Stimulated activated CD8-positive, alpha-beta memory T cell treated with anti-CD3 and anti-CD28 coated beads, Interleukin-4, amount 100 ng/mL, for 48 hours (primary cell): ENCODE measurements around the gene TELO2.
"Not testable (repeated sequence)": the region's sequence is repeated elsewhere in the genome, so short reads cannot be mapped to it uniquely, and the experiment has no call there.

Source experiments
- DNase-seq: peaks from one replicate; pipeline ENCODE4 v3.0.0-alpha.2; 2020

TELO2 gene

DNA sequence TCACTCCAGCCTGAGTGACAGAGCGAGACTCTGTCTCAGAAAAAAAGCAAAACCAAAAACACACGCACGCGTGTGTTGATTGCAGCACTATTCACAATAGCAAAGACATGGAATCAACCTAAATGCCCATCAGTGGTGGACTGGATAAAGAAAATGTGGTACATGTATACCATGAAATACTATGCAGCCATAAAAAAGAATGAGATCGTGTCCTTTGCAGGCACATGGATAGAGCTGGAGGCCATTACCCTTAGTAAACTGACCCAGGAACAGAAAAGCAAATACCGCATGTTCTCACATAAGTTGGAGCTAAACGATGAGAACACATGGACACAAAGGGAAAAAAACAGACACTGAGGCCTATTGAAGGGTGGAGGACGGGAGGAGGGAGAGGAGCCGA lies 14.2 kb upstream of the TELO2 start:
- not testable (repeated sequence) for DNase-seq

- DNase-seq = no peak
Measured at GRCh38 chr16:1481906-1482835, 11.0 kb upstream of the TELO2 start.

- no peak for DNase-seq
Measured at GRCh38 chr16:1485847-1486496, 7.2 kb upstream of the TELO2 start.

GRCh38 chr16:1486551-1487390 lies 6.4 kb upstream of the TELO2 start:
- no peak for DNase-seq

DNA sequence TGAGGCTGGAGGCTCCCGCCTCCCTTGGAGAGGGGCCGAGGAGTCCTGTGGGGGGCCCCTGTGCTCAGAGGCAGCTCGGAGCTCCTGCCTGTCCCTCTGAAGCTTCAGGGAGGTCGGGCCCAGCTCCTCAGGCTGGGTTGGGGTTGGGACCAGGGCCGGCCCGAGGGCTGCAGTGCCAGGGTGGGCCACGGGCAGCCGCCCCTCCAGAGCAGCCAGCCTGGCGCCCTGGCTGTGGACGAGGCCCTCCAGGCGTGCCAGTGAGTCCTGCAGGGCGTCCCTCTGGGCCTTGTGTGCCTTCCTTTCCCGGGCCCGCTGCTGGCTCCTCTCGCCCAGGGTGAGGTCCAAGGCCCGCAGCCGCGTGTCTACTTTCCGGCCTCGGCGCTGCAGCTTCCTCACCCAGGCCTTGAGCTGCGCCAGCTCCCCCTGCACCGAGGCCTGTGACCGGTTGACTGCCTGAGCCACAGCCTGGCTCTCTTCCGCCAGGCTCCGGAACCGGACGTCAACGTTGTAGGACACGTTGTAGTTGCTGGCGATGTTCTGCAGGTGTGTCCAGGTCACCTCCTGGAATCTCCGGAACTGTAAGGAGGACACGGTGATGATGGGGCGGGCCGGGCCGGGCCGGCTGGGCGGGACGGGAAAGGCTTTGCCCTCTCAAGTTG lies 5.6 kb upstream of the TELO2 start:
- DNase-seq = no peak

GRCh38 chr16:1488054-1488601 lies 5.0 kb upstream of the TELO2 start:
- no peak for DNase-seq

DNA sequence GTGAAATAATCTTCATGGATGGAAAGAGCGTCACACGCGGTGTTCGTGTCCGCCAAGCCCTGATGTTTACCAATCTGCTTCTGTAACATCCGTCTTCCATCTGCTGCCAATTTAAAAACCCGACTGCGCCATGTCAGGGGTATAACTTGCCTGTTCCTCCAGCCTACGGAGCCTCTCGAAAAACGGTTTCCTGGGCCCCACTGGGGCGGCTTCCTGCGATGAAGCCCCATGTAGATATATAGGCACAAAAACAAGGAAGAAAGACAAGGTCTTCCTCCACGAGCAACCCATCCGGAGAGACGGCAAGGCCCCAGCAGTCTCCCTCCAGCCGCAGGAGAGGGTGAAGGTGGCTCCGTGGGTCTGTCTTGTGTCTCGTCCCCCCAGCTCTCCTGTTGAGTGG lies 4.5 kb upstream of the TELO2 start, which contains the start of gene PTX4:
Gene PTX4 (minus strand): TSS at position 326 of the 400 bp plus-strand sequence. CDS start 35 bp downstream, at position 291.
- no peak for DNase-seq

- no peak for DNase-seq
Measured at GRCh38 chr16:1489077-1489476, 4.1 kb upstream of the TELO2 start.

GRCh38 chr16:1491327-1491726 lies 1.8 kb upstream of the TELO2 start:
- DNase-seq = no peak

DNA sequence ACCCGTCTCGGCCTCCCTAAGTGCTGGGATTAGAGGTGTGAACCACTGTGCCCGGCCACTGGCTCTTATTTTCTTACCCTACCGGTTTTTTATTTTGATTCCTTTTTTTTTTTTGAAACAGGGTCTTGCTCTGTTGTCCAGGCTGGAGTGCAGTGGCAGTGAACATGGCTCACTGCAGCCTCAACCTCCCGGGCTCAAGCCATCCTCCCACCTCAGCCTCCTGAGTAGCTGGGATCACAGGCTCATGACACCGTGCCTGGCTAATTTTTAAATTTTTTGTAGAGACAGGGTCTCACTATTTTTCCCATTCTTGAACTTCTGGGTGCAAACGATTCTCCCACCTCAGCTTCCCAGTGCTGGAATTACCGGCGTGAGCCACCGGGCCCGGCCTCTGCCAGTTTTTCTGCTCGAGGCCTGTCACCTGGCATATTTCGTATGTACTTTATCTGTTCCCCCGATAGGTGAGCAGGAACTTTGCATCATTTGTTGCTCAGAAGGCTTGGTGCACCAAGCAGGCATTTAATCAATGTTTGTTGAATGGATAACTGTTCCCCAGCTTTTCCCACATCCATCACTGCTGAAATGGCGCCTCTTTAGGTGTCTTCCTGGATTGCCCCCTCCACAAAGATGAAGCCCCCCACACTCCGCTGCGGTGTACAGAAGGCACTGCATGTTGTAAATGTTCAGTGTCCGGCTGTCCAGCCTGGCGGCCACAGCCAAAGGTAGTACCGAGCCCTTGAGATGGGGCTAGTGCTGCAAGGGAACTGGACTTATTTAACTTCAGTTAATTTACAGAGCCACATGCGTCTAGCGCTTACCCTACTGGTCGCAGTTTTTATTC lies 858 bp upstream of the TELO2 start:
- DNase-seq = no peak

GRCh38 chr16:1493746-1494094 lies 560 bp downstream of the TELO2 start:
- DNase-seq = no peak

- no peak for DNase-seq
Measured at GRCh38 chr16:1494129-1494640, 1.0 kb downstream of the TELO2 start.

- DNase-seq = no peak
Measured at GRCh38 chr16:1494711-1495110, 1.6 kb downstream of the TELO2 start.

DNA sequence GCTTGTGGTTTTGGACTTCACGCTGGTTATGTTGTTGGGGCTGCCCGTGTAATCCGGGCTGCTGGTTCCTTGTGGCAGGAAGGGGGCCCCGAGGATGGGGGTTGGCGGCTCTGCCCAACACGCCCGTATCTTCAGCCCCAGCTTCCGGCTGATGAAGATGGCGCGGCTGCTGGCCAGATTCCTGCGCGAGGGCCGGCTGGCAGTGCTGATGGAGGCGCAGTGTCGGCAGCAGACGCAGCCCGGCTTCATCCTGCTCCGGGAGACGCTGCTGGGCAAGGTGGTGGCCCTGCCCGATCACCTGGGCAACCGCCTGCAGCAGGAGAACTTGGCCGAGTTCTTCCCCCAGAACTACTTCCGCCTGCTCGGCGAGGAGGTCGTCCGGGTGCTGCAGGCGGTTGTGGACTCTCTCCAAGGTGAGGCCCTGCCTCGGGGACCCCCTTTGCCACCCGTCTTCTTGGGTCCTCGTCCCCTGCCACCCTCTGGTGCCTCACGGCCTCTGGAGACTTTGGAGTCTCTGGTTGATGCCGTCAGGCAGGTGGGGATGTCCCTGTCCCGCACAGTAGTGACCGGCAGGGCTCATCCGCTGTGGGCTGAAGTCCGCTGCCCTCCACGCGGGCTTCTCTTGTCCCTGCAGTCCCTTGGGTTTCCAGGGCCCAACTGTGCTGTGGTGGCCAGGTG lies 2.2 kb downstream of the TELO2 start:
- DNase-seq = no peak

DNA sequence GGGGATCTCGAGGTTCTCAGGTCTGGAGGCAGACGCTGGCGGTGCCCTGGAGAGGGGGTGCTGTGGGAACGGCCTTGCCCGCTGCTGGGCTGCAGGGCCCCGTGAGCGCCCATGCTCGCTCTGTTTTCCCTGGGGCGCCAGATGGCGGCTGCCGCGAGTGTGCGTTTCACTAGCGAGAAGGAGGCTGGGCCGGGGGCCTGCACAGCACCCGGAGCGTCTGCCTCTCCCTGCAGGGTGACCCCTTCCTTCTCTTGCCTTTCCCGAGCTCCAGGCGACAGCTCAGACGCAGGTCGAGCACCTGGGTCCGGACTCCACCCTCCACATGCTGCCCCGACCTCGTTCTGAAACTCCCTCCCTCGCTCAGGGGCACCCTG lies 2.7 kb downstream of the TELO2 start:
- no peak for DNase-seq

DNA sequence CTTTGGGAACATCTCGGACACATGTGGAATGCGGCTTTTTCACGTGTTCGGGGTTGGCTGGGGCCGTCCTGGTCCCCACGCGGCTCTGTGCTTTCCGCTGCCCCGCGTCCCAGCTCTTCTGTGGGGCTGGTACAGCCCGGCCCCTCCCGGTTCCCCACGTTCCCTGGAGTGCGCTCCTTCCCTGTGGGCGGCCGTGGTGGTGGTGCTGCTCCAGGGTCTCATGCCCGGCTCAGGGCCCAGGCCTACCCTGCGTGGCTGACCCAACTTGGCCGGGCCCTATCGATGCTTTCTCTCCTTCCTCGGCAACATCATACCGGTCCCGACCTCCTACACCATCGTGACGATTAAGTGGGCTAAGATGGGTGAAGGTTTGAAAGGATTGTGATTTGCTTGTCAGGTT lies 3.3 kb downstream of the TELO2 start:
- DNase-seq = no peak

- DNase-seq = no peak
Measured at GRCh38 chr16:1497014-1497598, 3.9 kb downstream of the TELO2 start.

DNA sequence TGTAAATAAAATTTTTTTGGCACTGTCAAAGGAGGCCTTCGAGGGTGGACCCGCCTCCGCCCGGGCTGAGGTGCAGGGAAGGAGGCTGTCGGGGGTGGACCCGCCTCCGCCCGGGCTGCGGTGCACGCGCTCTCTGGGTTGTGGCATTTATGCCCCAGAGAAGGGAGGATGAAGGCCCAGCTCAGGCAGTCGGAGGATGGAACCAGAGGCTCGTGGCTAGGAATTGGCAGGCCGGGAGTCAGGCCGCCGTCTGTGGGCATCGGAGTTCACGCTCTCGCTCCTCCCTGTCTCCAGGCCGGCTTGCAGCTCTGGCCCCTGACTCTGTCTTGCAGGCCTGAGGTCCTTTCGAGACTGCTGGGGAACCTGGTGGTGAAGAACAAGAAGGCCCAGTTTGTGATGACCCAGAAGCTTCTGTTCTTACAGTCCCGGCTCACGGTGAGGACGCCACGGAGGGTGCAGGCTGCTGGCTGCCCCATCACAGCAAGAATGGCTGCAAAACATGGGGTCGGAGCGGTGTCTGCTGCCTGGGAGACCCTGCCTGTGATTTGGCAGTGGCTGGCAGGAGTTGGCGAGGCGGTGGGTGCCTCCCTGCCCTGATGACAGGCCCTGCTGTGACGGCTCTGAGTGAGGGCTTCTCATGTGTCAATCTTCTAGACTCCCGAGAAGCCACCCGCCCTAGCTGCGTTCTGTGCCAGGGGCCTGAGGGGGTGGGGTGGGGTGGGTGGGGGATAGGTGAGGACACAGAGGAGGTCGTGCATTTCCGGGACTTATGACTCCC lies 5.9 kb downstream of the TELO2 start:
- DNase-seq = no peak

DNA sequence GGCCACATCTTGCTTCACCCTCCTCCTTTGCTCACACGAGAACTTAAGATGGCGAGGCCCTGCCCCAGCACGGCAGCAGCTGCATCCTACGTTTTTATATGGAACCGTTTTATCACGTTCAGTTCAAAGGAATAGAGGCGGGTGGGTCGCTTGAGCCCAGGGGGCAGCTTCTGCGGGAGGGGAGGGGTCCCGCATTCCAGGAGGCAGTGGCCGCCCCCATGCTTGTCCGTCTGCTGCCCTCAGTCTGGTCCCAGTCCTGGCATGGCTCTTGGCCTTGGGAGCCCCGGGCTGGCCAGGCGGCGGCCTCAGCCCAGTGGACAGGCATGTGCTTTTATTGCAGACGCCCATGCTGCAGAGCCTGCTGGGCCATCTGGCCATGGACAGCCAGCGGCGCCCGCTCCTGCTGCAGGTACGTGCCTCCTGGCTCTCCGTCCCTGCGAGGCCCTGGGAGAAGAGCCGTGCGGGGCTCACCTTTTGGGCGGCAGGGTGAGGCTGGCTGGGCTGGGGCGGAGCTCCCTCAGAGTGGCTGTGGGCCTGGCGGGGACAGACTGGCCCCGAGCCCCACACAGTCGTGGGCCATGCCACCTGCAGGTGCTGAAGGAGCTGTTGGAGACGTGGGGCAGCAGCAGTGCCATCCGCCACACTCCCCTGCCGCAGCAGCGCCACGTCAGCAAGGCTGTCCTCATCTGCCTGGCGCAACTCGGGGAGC lies 6.8 kb downstream of the TELO2 start:
- DNase-seq = no peak
